Choroid plexus epithelial cell (primary cell): Measurements from ENCODE around the gene MTSS2.
A peak's percentile ranks its signal among the peaks of the same experiment; 100 is the strongest.

ENCODE experiments used
- DNase-seq: peaks from one replicate; pipeline ENCODE4 v3.0.0-alpha.2; 2010; ENCODE audit warnings: low read depth
- H3K4me3 ChIP-seq: 2 replicates; pipeline ENCODE4 v1.5.1; 2011; ENCODE audit warnings: low read depth, mild to moderate bottlenecking, control low read depth, low read length, moderate library complexity
- TF ChIP-seq, protein P1 (sequence below): conservative IDR thresholded peaks from 2 replicates; pipeline ENCODE4 v1.5.1; 2011; ENCODE audit warnings: low read depth, mild to moderate bottlenecking, control low read depth, inconsistent platforms, low read length, moderate library complexity

Gene MTSS2

DNA sequence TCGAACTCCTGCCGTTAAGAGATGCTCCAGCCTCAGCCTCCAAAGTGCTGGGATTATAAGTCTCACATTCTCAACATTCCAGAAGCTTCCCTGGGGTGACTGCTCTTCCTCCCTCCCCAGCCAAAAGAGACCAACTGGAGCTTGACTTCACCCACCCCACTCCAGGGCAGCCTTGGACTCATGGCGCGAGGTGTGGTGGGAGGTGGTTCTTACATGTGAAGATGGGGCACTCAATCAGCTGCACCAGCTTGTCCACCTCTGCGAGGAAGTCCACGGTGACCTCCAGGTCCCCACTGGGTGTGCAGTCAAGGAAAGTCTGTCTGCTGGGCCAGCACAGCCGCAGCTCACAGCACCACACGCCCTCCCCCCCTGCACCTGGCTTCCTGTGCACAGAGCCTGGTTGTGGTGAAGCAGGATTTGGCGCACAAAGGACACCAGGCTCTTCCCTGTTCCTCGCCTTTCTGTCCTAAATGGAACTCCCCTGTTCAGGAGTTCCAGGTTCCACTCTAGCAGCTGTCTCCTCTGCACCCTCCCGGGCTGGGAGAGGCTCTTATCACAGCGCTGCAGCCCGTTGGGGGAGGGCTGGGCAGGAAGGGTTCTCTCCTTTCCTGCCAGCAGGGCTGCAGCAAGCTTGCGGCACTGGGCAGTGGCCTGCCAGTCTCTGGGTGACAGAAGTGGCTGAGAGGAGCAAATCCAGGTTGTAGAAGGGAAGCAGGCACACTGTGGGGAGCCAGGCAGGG is 9.6 kb upstream of the MTSS2 start:
- peak; percentile 18 for DNase-seq
- TF ChIP-seq, protein P1, sequence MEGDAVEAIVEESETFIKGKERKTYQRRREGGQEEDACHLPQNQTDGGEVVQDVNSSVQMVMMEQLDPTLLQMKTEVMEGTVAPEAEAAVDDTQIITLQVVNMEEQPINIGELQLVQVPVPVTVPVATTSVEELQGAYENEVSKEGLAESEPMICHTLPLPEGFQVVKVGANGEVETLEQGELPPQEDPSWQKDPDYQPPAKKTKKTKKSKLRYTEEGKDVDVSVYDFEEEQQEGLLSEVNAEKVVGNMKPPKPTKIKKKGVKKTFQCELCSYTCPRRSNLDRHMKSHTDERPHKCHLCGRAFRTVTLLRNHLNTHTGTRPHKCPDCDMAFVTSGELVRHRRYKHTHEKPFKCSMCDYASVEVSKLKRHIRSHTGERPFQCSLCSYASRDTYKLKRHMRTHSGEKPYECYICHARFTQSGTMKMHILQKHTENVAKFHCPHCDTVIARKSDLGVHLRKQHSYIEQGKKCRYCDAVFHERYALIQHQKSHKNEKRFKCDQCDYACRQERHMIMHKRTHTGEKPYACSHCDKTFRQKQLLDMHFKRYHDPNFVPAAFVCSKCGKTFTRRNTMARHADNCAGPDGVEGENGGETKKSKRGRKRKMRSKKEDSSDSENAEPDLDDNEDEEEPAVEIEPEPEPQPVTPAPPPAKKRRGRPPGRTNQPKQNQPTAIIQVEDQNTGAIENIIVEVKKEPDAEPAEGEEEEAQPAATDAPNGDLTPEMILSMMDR = no peak
- H3K4me3 ChIP-seq = no peak overlapping the region

DNA sequence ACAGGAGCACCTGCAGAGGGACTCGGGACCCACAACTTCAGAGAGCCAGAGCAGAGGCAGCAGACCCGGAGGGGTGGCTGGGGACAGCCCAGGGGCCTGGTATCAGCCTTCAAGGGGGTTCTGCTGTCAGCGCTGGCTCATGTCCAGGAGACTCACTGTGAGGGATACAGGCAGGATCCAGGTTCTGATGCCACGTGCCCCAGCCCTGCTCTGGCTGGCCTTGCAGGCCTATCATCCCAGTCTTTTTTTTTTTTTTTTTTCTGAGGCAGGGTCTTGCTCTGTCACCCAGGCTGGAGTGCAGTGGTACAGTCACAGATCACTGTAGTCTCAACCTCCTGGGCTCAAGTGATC is 9.0 kb upstream of the MTSS2 start:
- H3K4me3 ChIP-seq = no peak overlapping the region
- no peak for DNase-seq
- TF ChIP-seq, protein P1 = no peak

DNA sequence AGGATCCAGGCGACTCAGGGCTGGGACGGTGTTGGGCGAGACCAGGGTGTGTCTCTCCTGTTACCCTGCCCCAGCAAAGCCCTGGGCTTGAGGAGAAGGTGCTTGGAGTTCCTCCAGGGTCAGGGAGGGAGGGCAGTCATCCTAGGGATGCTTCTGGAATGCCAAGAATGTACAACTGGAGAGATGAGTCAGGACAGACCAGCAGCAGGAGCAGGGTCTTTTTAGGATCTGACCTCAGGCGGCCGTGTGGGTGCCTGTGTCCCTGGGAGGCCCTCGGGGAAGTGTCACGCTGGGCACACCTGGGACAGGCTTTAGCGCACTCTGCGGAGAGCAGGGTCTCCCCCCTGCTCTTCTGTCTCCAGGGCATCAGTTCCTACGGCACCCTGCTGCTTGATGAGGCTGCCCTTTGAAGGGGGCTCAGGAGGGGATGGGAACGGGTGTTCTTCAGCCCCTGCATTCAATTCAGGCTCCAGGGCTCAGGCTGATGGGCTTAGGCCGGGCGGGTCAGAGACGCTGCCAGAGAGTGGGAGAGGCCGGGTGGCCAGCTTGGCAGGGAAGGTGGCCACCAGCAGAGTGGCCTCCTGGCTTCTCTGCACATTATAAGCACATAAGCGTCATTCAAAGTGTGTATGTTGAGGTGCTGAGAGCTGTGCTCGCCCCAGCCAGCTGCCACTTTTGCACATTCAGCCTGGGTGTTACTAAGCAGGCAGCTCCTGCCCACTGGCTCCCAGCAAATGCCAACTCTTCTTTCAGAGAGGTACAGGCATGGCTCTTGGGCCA is 8.4 kb upstream of the MTSS2 start:
- no peak overlapping the region for H3K4me3 ChIP-seq
- DNase-seq = peak; percentile 70
- TF ChIP-seq, protein P1 = no peak

DNA sequence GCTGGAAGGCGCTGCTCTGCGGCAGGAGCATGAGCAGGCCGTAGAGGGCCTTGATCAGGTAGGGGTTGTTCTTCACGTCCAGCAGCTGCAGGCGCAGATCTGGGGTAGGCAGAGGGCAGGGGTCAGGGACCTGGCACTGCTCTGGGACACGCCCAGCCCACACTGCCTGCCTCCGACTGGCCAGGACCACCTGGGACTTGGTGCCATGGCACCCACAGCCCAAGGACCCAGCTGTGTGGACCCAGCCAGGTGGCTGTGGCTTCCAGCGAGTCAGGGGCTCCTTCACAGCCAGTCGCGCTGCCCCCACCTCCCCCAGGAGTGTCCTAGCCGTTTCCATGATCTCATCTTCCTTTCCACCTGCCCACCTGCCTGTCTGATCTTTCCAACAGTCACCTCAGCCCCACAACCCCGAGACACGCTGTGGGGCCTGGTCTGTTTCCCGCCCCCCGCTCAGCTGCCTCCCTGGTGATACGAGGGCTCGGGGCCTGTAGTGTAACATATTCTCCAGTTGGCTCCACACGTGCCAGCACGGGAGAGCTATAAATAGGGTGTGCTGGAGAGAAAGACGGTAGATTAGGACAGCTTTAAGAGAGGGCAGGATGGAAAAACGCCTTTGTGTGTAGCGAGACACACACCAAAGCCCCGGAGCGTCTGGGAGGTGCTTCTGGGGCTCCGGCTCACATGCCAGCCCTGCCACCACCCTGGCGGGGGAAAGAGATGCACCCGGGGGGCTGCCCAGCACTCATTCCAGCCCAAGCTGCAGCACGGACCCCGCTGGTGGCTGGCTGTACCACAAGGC is 7.2 kb upstream of the MTSS2 start:
- TF ChIP-seq, protein P1 = no peak
- no peak for DNase-seq

DNA sequence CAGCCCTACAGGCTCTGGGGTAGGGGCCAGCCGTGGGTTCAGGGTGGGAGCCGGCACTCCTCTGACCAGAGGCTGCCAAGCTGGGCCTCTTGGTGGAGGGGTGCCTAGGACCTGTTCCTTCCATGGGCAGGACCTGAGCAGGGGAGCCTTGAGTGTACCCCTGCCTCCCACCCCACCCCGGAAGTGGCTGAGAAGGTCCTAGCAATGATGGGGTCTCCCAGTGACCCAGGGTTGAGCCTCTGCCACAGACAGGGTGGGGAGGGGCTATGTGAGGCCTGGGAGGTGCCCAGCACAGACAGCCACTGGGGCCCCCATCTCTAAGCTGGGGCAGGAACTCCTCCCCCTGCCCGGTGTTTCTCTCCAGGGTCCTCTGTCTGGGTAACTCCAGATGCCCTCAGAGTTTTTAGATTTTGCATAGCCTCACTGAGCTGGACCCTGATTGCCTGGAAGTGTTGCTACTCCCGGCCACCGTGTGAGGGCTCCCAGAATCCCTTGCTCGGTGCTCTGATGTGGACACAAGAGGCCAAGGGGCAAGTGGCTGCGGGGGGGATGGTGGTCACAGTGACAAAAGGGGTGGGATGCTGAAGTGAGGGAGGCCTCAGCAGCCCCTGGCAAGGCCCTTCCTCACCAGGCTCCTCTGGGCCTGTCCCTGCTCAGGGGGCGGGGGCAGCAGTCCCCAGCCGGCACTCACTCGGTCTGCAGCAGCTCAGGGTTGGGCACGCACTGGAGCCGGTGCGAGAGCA is 6.4 kb upstream of the MTSS2 start:
- no peak overlapping the region for H3K4me3 ChIP-seq
- DNase-seq = no peak
- TF ChIP-seq, protein P1 = no peak

More for the DNA sequence above, 7.2 kb upstream of the MTSS2 start:
- no peak overlapping the region for H3K4me3 ChIP-seq

DNA sequence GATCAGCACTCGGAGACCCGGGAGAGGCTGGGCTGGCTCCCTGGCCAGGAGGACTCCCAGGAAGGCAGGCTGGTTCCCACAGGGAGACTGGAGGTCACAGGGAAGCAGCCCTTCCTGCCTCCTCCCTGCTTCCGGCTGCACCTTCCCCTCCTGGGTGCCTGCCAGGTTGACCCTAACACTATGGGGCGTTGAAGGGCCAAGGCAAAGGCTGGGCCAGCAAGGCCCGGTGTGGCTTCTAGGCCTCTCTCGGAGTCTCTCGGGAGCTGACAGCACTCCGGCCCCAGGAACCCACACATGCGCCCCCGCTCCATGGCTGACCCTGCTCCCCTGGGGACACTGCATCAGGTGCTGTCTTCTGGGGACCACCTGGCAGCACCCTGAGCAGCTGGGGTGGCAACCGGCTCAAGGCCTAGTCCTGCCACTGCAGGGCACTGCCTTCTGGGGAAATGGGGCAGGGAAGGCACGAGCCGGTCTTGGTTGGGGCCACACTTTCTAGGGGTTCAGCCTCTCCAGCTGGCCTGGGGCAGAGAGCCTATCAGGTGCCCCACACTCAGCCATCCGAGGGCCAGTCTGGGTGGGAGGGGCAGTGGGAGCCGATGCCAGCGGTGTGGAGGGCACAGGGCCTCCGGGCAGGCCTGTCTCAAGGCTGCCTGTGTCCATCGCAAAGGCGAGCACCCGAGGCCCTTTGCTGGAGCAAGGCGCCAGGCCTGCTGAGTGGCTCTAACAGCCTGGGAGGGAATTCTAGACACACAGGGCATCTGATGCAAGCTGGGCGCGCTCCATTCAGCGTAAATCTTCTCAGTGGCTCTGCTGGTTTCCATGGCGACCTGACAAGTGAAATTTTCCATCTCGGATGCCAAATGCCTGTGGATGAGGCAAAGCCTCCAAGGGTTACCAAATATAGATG is 5.6 kb upstream of the MTSS2 start:
- TF ChIP-seq, protein P1 = no peak
- peak; percentile 78 for DNase-seq
- H3K4me3 ChIP-seq = no peak overlapping the region
